H9 (cell line): Measurements from ENCODE around the gene FAM110C. TPM values are rescaled to one million over a fixed set of nuclear protein-coding genes. Genes with fewer than 3 reads are reported as not detected.

Source experiments
- DNase-seq: peaks from one replicate; pipeline ENCODE4 v3.0.0-alpha.2; 2017
- H2AFZ ChIP-seq: one replicate; pipeline ENCODE4 v1.6.1; 2013; ENCODE audit warnings: mild to moderate bottlenecking, low read length, control low read depth, moderate library complexity
- H2AK5ac ChIP-seq: 2 replicates; pipeline ENCODE4 v1.6.1; 2013; ENCODE audit warnings: low read length, control low read depth, mixed read lengths; ENCODE audit not compliant: insufficient read length
- H2BK120ac ChIP-seq: one replicate; pipeline ENCODE4 v1.6.1; 2013; ENCODE audit warnings: low read depth, mild to moderate bottlenecking, low read length, control low read depth, inconsistent platforms; ENCODE audit not compliant: poor library complexity, severe bottlenecking
- H2BK12ac ChIP-seq: 2 replicates; pipeline ENCODE4 v1.6.1; 2013; ENCODE audit warnings: low read length, control low read depth, mixed read lengths, low read depth; ENCODE audit not compliant: insufficient read length
- H2BK15ac ChIP-seq: 2 replicates; pipeline ENCODE4 v1.6.1; 2013; ENCODE audit warnings: low read depth, low read length, control low read depth
- H2BK20ac ChIP-seq: one replicate; pipeline ENCODE4 v1.6.1; 2013; ENCODE audit warnings: low read depth, mild to moderate bottlenecking, low read length, control low read depth, inconsistent platforms; ENCODE audit not compliant: poor library complexity, severe bottlenecking
- H2BK5ac ChIP-seq: 2 replicates; pipeline ENCODE4 v1.6.1; 2013; ENCODE audit warnings: low read length, control low read depth, mixed read lengths; ENCODE audit not compliant: insufficient read length
- H3K14ac ChIP-seq: 2 replicates; pipeline ENCODE4 v1.6.1; 2013; ENCODE audit warnings: low read length, control low read depth; ENCODE audit not compliant: insufficient read depth
- H3K18ac ChIP-seq: 2 replicates; pipeline ENCODE4 v1.6.1; 2013; ENCODE audit warnings: low read depth, mild to moderate bottlenecking, mixed read lengths, low read length, control low read depth; ENCODE audit not compliant: insufficient read length
- H3K23ac ChIP-seq: 2 replicates; pipeline ENCODE4 v1.6.1; 2013; ENCODE audit warnings: low read length, control low read depth, mixed read lengths, low read depth; ENCODE audit not compliant: insufficient read length
- H3K23me2 ChIP-seq: 2 replicates; pipeline ENCODE4 v1.6.1; 2013; ENCODE audit warnings: low read depth, mild to moderate bottlenecking, mixed read lengths, low read length, control low read depth; ENCODE audit not compliant: insufficient read length, poor library complexity, severe bottlenecking
- H3K27ac ChIP-seq: 2 replicates; pipeline ENCODE4 v1.5.1; 2013; ENCODE audit warnings: low read length, control low read depth, mixed read lengths, low read depth; ENCODE audit not compliant: insufficient read length
- H3K27me3 ChIP-seq: 2 replicates; pipeline ENCODE4 v1.6.1; 2013; ENCODE audit warnings: low read length, control low read depth, inconsistent platforms; ENCODE audit not compliant: insufficient read depth
- H3K4ac ChIP-seq: 2 replicates; pipeline ENCODE4 v1.6.1; 2013; ENCODE audit warnings: low read depth, mild to moderate bottlenecking, control low read depth, inconsistent platforms, low read length, moderate library complexity
- H3K4me1 ChIP-seq: 2 replicates; pipeline ENCODE4 v1.6.1; 2013; ENCODE audit warnings: low read length, control low read depth, inconsistent platforms; ENCODE audit not compliant: insufficient read depth
- H3K4me2 ChIP-seq: 2 replicates; pipeline ENCODE4 v1.6.1; 2013; ENCODE audit warnings: low read length, control low read depth, mixed read lengths; ENCODE audit not compliant: insufficient read length, insufficient read depth
- H3K56ac ChIP-seq: 2 replicates; pipeline ENCODE4 v1.6.1; 2013; ENCODE audit warnings: low read depth, mild to moderate bottlenecking, mixed read lengths, low read length, control low read depth; ENCODE audit not compliant: insufficient read length
- H3K79me1 ChIP-seq: 2 replicates; pipeline ENCODE4 v1.6.1; 2013; ENCODE audit warnings: low read depth, mild to moderate bottlenecking, moderate library complexity, low read length, control low read depth, inconsistent platforms; ENCODE audit not compliant: insufficient read depth, poor library complexity, severe bottlenecking
- H3K79me2 ChIP-seq: 2 replicates; pipeline ENCODE4 v1.6.1; 2013; ENCODE audit warnings: low read length, control low read depth, inconsistent platforms; ENCODE audit not compliant: insufficient read depth
- H3K9ac ChIP-seq: 2 replicates; pipeline ENCODE4 v1.6.1; 2013; ENCODE audit warnings: low read length, control low read depth, mixed read lengths; ENCODE audit not compliant: insufficient read length; ENCODE audit errors: extremely low read depth
- H3K9me3 ChIP-seq: one replicate; pipeline ENCODE4 v1.6.1; 2013; ENCODE audit warnings: low read depth, low read length, inconsistent platforms; ENCODE audit not compliant: control insufficient read depth
- H3T11ph ChIP-seq: one replicate; pipeline ENCODE4 v1.6.1; 2013; ENCODE audit warnings: mild to moderate bottlenecking, low read length, control low read depth, inconsistent platforms
- H4K20me1 ChIP-seq: one replicate; pipeline ENCODE4 v1.6.1; 2013; ENCODE audit not compliant: control insufficient read depth, insufficient read length, insufficient read depth
- H4K5ac ChIP-seq: 2 replicates; pipeline ENCODE4 v1.6.1; 2013; ENCODE audit warnings: low read depth, mild to moderate bottlenecking, mixed read lengths, low read length, control low read depth; ENCODE audit not compliant: insufficient read length
- H4K8ac ChIP-seq: replicated peaks from 2 replicates; pipeline ENCODE4 v1.6.1; 2013; ENCODE audit warnings: low read length, control low read depth, mixed read lengths, low read depth; ENCODE audit not compliant: insufficient read length
- H4K91ac ChIP-seq: 2 replicates; pipeline ENCODE4 v1.6.1; 2013; ENCODE audit warnings: low read depth, mild to moderate bottlenecking, moderate library complexity, mixed read lengths, low read length, control low read depth; ENCODE audit not compliant: insufficient read length
- H3K27ac Mint-ChIP-seq, 3 experiments: 2 replicates in 2 of 3; 3 replicates in 1 of 3; pipeline ENCODE4 v1.8.0; 2020 to 2021; ENCODE audit warnings: mixed read lengths in 3 of 3, mild to moderate bottlenecking in 1 of 3, moderate library complexity in 1 of 3
- H3K27me3 Mint-ChIP-seq: 2 replicates; pipeline ENCODE4 v1.8.0; 2021; ENCODE audit warnings: low read depth, mild to moderate bottlenecking, moderate library complexity, mixed read lengths
- H3K36me3 Mint-ChIP-seq, 3 experiments: 2 replicates in 2 of 3; 3 replicates in 1 of 3; pipeline ENCODE4 v1.8.0; 2020 to 2021; ENCODE audit warnings: low read depth in 3 of 3, mixed read lengths in 3 of 3; ENCODE audit not compliant: insufficient read depth in 1 of 3
- H3K4me1 Mint-ChIP-seq, 2 experiments: 2 replicates each; pipeline ENCODE4 v1.8.0; 2020; ENCODE audit warnings: mixed read lengths in 2 of 2
- H3K4me3 Mint-ChIP-seq, 2 experiments: 2 replicates in 1 of 2; 3 replicates in 1 of 2; pipeline ENCODE4 v1.8.0; 2020 to 2021; ENCODE audit warnings: mild to moderate bottlenecking in 2 of 2, mixed read lengths in 2 of 2, moderate library complexity in 1 of 2
- H3K9me3 Mint-ChIP-seq, 2 experiments: 2 replicates in 1 of 2; 3 replicates in 1 of 2; pipeline ENCODE4 v1.8.0; 2020; ENCODE audit warnings: mild to moderate bottlenecking in 2 of 2, mixed read lengths in 2 of 2, moderate library complexity in 1 of 2
- CTCF ChIP-seq: fragments of 200-600 bp; sonication (generic); conservative IDR thresholded peaks from 3 replicates; pipeline ENCODE4 v1.8.0; 2021; ENCODE audit warnings: antibody characterized with exemption, mild to moderate bottlenecking
- WGBS: extraction: QIAGEN DNeasy Blood & Tissue Kit; methylation state at CpG from one replicate; pipeline ENCODE4 v1.1.7; 2013; ENCODE audit warnings: missing lambda C conversion rate, low lambda C conversion rate, mixed read lengths; ENCODE audit not compliant: insufficient read length; ENCODE audit errors: extremely low coverage; 5-methylcytosine and 5-hydroxymethylcytosine counted together
- total RNA-seq: library from RNA; stranded (reverse); gene quantifications from 2 replicates; pipeline ENCODE4 v1.2.1, GENCODE V29; 2021

The FAM110C gene
- total RNA-seq, 1 experiment from 2014 or later = 3.4 TPM

- Histone ChIP-seq H2AK5ac (no peak overlapping the region), H3K56ac (no peak overlapping the region), H3K4me2 (no peak overlapping the region), H3T11ph (no peak overlapping the region), H3K4me1 (peaks cover 9% of the 10 kb centered on the region; the same call in 1 of the 2 replicates), H3K4ac (no peak overlapping the region), H3K27me3 (no peaks in the 10 kb centered on the region), H3K79me1 (no peaks in the 10 kb centered on the region), H4K8ac (no peak overlapping the region), H2AFZ (no peak overlapping the region), H2BK5ac (no peak overlapping the region), H3K79me2 (no peaks in the 10 kb centered on the region), H4K91ac (no peak overlapping the region), H2BK12ac (no peak overlapping the region), H4K20me1 (no peaks in the 10 kb centered on the region), H3K18ac (no peak overlapping the region), H2BK20ac (no peak overlapping the region), H2BK15ac (no peak overlapping the region), H3K23ac (no peak overlapping the region), H3K9ac (no peak overlapping the region), H3K27ac (no peak overlapping the region), H4K5ac (no peak overlapping the region), H3K14ac (no peak overlapping the region), H3K23me2 (no peaks in the 10 kb centered on the region), H2BK120ac (no peak overlapping the region), H3K9me3 (no peaks in the 10 kb centered on the region)
- H3K4me1 Mint-ChIP-seq = peaks cover 25 to 33% of the 10 kb centered on the region in 2 experiments
- peaks cover 3 to 8% of the 10 kb centered on the region in 2 experiments; a peak in 4 of 5 replicates for H3K9me3 Mint-ChIP-seq
- WGBS = no CpG with 5 or more reads among the region's 10 CpGs
- no peak overlapping the region for H3K4me3 Mint-ChIP-seq
- DNase-seq = no peak
- peaks cover 0 to 3% (median 2%) of the 10 kb centered on the region in 3 experiments; a peak in 2 of 7 replicates for H3K36me3 Mint-ChIP-seq
- no peak for TF ChIP-seq CTCF
- peaks cover 4% of the 10 kb centered on the region; the same call in 1 of the 2 replicates for H3K27me3 Mint-ChIP-seq
- no peak overlapping the region for H3K27ac Mint-ChIP-seq
Observed at GRCh38 chr2:80971-81736, 34.8 kb upstream of the FAM110C start.
